ENCODE results near the gene GIPC2. TPM values are rescaled to one million over a fixed set of nuclear protein-coding genes. Genes with fewer than 3 reads are reported as not detected.

Gene GIPC2
- total and polyA plus RNA-seq, 5 donors: 1.3 to 1.8 (median 1.6) TPM

DNA sequence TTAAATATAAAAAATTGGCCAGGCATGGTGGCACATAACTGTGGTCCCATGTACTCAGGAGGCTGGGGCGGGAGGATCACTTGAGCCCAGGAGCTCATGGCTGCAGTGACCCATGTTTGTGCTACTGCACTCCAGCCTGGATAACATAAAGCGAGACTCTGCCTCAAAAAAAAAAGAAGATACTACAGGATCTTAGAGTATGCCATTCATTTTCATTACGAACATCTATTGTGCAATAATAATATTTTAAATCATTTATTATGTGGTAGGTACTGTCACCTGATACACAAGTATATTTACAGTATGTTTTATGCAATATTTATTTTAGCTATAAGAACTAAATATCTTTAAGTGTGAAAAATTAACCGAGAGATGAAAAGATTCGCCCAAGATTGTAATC is 9.3 kb upstream of the GIPC2 start:
- DNase-seq (no peak), ATAC-seq (no peak)
- WGBS: 78% methylated on average over 5 of the region's 5 CpGs
- Histone ChIP-seq H3K27ac (ENCODE audit: low read length) (no peak overlapping the region), H3K27me3 (ENCODE audit: control insufficient read depth, insufficient read depth) (no peaks in the 10 kb centered on the region), H3K9me3 (ENCODE audit: control insufficient read depth, low read length) (no peaks in the 10 kb centered on the region), H3K4me3 (ENCODE audit: low read length) (no peak overlapping the region), H3K4me1 (ENCODE audit: control insufficient read depth, insufficient read depth, low read length) (no peaks in the 10 kb centered on the region)
- intact Hi-C loops (cut with DNase I): no loop called here

- ATAC-seq (no peak), DNase-seq (no peak)
- H3K27ac ChIP-seq (ENCODE audit: low read length): no peak overlapping the region
- H3K4me1 ChIP-seq (ENCODE audit: control insufficient read depth, insufficient read depth, low read length): no peaks in the 10 kb centered on the region
- no peak overlapping the region for H3K4me3 ChIP-seq (ENCODE audit: low read length)
- no peaks in the 10 kb centered on the region for H3K27me3 ChIP-seq (ENCODE audit: control insufficient read depth, insufficient read depth)
- no peaks in the 10 kb centered on the region for H3K9me3 ChIP-seq (ENCODE audit: control insufficient read depth, low read length)
- 62% methylated on average over 2 of the region's 2 CpGs for WGBS
- intact Hi-C loops (cut with DNase I): no loop called here
Observed at GRCh38 chr1:78038071-78038470, 7.7 kb upstream of the GIPC2 start.

GRCh38 chr1:78038491-78038939 is 7.3 kb upstream of the GIPC2 start:
- H3K4me3 ChIP-seq (ENCODE audit: low read length): no peak overlapping the region
- no peaks in the 10 kb centered on the region for H3K9me3 ChIP-seq (ENCODE audit: control insufficient read depth, low read length)
- H3K27me3 ChIP-seq (ENCODE audit: control insufficient read depth, insufficient read depth): no peaks in the 10 kb centered on the region
- no peak overlapping the region for H3K27ac ChIP-seq (ENCODE audit: low read length)
- DNase-seq (no peak), ATAC-seq (no peak)
- intact Hi-C loops (cut with DNase I): no loop called here
- no peaks in the 10 kb centered on the region for H3K4me1 ChIP-seq (ENCODE audit: control insufficient read depth, insufficient read depth, low read length)

- Histone ChIP-seq H3K27ac (ENCODE audit: low read length) (no peak overlapping the region), H3K27me3 (ENCODE audit: control insufficient read depth, insufficient read depth) (no peaks in the 10 kb centered on the region), H3K4me3 (ENCODE audit: low read length) (no peak overlapping the region), H3K4me1 (ENCODE audit: control insufficient read depth, insufficient read depth, low read length) (no peaks in the 10 kb centered on the region), H3K9me3 (ENCODE audit: control insufficient read depth, low read length) (no peaks in the 10 kb centered on the region)
- DNase-seq (no peak), ATAC-seq (no peak)
- intact Hi-C loops (cut with DNase I): loop anchor here in 2 of 4 donors (10.0 kb wide), 2 partner anchors 54 to 64 kb away; no protein-coding TSS in a partner anchor
- WGBS: 74% methylated on average over 3 of the region's 3 CpGs
Observed at GRCh38 chr1:78040484-78041089, 5.2 kb upstream of the GIPC2 start.

- no peak for DNase-seq
- Histone ChIP-seq H3K27me3 (ENCODE audit: control insufficient read depth, insufficient read depth) (no peaks in the 10 kb centered on the region), H3K4me1 (ENCODE audit: control insufficient read depth, insufficient read depth, low read length) (no peaks in the 10 kb centered on the region), H3K27ac (ENCODE audit: low read length) (no peak overlapping the region), H3K9me3 (ENCODE audit: control insufficient read depth, low read length) (no peaks in the 10 kb centered on the region), H3K4me3 (ENCODE audit: low read length) (no peak overlapping the region)
- 75% methylated on average over 3 of the region's 3 CpGs for WGBS
- intact Hi-C loops (cut with DNase I): loop anchor here in 2 of 4 donors (10.0 kb wide), 2 partner anchors 51 to 61 kb away; no protein-coding TSS in a partner anchor
- no peak for ATAC-seq
Observed at GRCh38 chr1:78043436-78043835, 2.3 kb upstream of the GIPC2 start.

GRCh38 chr1:78044796-78045562 is 787 bp upstream of the GIPC2 start:
- Histone ChIP-seq H3K27me3 (ENCODE audit: control insufficient read depth, insufficient read depth) (no peaks in the 10 kb centered on the region), H3K27ac (ENCODE audit: low read length) (peak overlapping the region; percentile 8), H3K4me3 (ENCODE audit: low read length) (peak overlapping the region; percentile 83), H3K9me3 (ENCODE audit: control insufficient read depth, low read length) (no peaks in the 10 kb centered on the region), H3K4me1 (ENCODE audit: control insufficient read depth, insufficient read depth, low read length) (no peaks in the 10 kb centered on the region)
- ATAC-seq: peak; percentile 22 to 34
- intact Hi-C loops (cut with DNase I): loop anchor here in 2 of 4 donors (5.0 to 10.0 kb wide), 3 partner anchors 38 to 60 kb away; no protein-coding TSS in a partner anchor
- 53% methylated on average over 14 of the region's 14 CpGs for WGBS
- no peak for DNase-seq

- intact Hi-C loops (cut with DNase I): loop anchor here in 2 of 4 donors (5.0 to 10.0 kb wide), 3 partner anchors 38 to 59 kb away; no protein-coding TSS in a partner anchor
- Histone ChIP-seq H3K27ac (ENCODE audit: low read length) (peak overlapping the region; percentile 8), H3K4me3 (ENCODE audit: low read length) (peak overlapping the region; percentile 83), H3K27me3 (ENCODE audit: control insufficient read depth, insufficient read depth) (no peaks in the 10 kb centered on the region), H3K9me3 (ENCODE audit: control insufficient read depth, low read length) (no peaks in the 10 kb centered on the region), H3K4me1 (ENCODE audit: control insufficient read depth, insufficient read depth, low read length) (no peaks in the 10 kb centered on the region)
- DNase-seq (no peak), ATAC-seq (no peak)
- 31% methylated on average over 19 of the region's 19 CpGs for WGBS
Observed at GRCh38 chr1:78045563-78045925, 222 bp upstream of the GIPC2 start.

DNA sequence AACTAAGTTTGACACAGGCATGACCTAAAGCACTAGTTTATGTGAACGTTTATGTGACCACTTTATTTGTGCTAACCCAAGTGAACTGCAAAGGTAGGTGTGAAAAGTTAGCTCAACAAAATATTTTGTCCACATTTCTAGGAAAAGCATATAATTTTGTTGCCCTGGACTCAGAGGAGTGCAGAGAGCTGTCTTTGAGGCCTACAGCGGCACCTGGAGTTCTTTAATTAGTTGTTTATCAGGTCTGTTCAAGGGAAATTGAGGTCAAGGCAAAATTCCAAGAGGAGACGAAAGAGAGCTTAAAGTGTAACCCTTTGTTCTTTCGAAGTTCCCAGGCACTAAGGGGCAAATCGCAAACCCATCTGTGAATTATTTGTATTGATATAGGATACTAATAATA is 1.3 kb downstream of the GIPC2 start:
- Histone ChIP-seq H3K9me3 (ENCODE audit: control insufficient read depth, low read length) (no peaks in the 10 kb centered on the region), H3K4me1 (ENCODE audit: control insufficient read depth, insufficient read depth, low read length) (no peaks in the 10 kb centered on the region), H3K4me3 (ENCODE audit: low read length) (peak overlapping the region; percentile 83), H3K27me3 (ENCODE audit: control insufficient read depth, insufficient read depth) (no peaks in the 10 kb centered on the region), H3K27ac (ENCODE audit: low read length) (no peak overlapping the region)
- WGBS: 50% methylated on average over 5 of the region's 5 CpGs
- no peak for DNase-seq
- intact Hi-C loops (cut with DNase I): loop anchor here in 2 of 4 donors (5.0 to 10.0 kb wide), 3 partner anchors 40 to 58 kb away; no protein-coding TSS in a partner anchor
- no peak for ATAC-seq

DNA sequence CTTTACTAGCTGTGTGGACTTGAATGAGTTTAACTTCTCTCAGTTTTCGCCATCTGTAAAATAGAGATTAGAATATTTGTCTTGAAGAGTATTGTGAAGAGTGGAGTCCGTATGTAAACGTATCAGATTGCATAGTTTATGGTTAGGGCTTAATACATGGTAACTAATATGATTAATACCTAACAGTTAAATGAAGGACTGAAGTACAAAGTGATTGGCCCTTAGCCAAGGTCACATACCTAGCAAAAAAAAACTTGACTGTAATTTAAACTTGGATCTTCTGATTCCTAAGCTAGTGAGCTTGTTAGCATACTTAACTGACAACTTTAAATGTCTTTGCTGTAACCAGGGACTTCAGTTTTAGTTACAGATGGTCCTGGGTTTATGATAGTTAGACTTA is 1.9 kb downstream of the GIPC2 start:
- Histone ChIP-seq H3K27me3 (ENCODE audit: control insufficient read depth, insufficient read depth) (no peaks in the 10 kb centered on the region), H3K9me3 (ENCODE audit: control insufficient read depth, low read length) (no peaks in the 10 kb centered on the region), H3K4me3 (ENCODE audit: low read length) (peak overlapping the region; percentile 7), H3K4me1 (ENCODE audit: control insufficient read depth, insufficient read depth, low read length) (no peaks in the 10 kb centered on the region), H3K27ac (ENCODE audit: low read length) (no peak overlapping the region)
- no peak for ATAC-seq
- no peak for DNase-seq
- 82% methylated on average over 3 of the region's 3 CpGs for WGBS
- intact Hi-C loops (cut with DNase I): loop anchor here in 2 of 4 donors (5.0 to 10.0 kb wide), 3 partner anchors 40 to 57 kb away; no protein-coding TSS in a partner anchor

DNA sequence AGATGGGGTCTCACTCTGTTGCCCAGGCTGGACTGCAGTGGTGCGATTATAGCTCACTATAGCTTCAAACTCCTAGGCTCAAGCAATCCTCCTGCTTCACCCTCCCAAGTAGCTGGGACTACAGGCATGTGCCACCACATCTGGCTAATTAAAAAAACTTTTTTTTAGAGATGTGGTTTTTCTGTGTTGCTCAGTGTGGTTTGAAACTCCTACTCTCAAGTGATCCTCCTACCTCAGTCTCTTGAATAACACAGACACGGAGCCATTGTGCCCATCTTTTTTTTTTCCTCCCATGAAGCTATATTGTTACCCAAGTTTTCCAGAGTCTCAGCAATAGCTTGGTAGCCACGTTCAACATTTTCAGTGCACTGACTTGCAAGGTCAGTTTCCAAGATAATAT is 2.7 kb downstream of the GIPC2 start:
- H3K9me3 ChIP-seq (ENCODE audit: control insufficient read depth, low read length): no peaks in the 10 kb centered on the region
- no peak overlapping the region for H3K27ac ChIP-seq (ENCODE audit: low read length)
- H3K27me3 ChIP-seq (ENCODE audit: control insufficient read depth, insufficient read depth): no peaks in the 10 kb centered on the region
- DNase-seq: no peak
- intact Hi-C loops (cut with DNase I): loop anchor here in 2 of 4 donors (5.0 to 10.0 kb wide), 3 partner anchors 41 to 56 kb away; no protein-coding TSS in a partner anchor
- 85% methylated on average over 3 of the region's 3 CpGs for WGBS
- ATAC-seq: no peak
- no peak overlapping the region for H3K4me3 ChIP-seq (ENCODE audit: low read length)
- H3K4me1 ChIP-seq (ENCODE audit: control insufficient read depth, insufficient read depth, low read length): peaks cover 5% of the 10 kb centered on the region

- Histone ChIP-seq H3K9me3 (ENCODE audit: control insufficient read depth, low read length) (no peaks in the 10 kb centered on the region), H3K27ac (ENCODE audit: low read length) (no peak overlapping the region), H3K27me3 (ENCODE audit: control insufficient read depth, insufficient read depth) (no peaks in the 10 kb centered on the region), H3K4me1 (ENCODE audit: control insufficient read depth, insufficient read depth, low read length) (peaks cover 5% of the 10 kb centered on the region), H3K4me3 (ENCODE audit: low read length) (no peak overlapping the region)
- DNase-seq (no peak), ATAC-seq (no peak)
- intact Hi-C loops (cut with DNase I): loop anchor here in 2 of 4 donors (5.0 to 10.0 kb wide), 3 partner anchors 42 to 55 kb away; no protein-coding TSS in a partner anchor
- WGBS: 72% methylated on average over 4 of the region's 4 CpGs
Observed at GRCh38 chr1:78049396-78049795, 3.6 kb downstream of the GIPC2 start.

All from right cardiac atrium (tissue), 5 donors.